Thoracic aorta endothelial cell (primary cell): Measurements from ENCODE around the gene JMJD7. TPM values are rescaled to one million over a fixed set of nuclear protein-coding genes. Genes with fewer than 3 reads are reported as not detected.

ENCODE experiments used
- small RNA-seq: library from RNA; depleted of rRNA; stranded (forward); fragments of <200 nt; gene quantifications from one replicate; pipeline ENCODE3, GENCODE V24; 2012
- total RNA-seq: library from RNA; depleted of rRNA; stranded (reverse); fragments of >200 nt; gene quantifications from 2 replicates; pipeline ENCODE4 v1.2.3, GENCODE V29; 2012

JMJD7 gene
- total RNA-seq, result 2.7 and 2.9 TPM in 2 replicates

GRCh38 chr15:41827880-41828806 lies at the start of gene JMJD7:
JMJD7 (plus strand) TSS chr15:41828092; CDS start chr15:41828125, 33 bp downstream.

DNA sequence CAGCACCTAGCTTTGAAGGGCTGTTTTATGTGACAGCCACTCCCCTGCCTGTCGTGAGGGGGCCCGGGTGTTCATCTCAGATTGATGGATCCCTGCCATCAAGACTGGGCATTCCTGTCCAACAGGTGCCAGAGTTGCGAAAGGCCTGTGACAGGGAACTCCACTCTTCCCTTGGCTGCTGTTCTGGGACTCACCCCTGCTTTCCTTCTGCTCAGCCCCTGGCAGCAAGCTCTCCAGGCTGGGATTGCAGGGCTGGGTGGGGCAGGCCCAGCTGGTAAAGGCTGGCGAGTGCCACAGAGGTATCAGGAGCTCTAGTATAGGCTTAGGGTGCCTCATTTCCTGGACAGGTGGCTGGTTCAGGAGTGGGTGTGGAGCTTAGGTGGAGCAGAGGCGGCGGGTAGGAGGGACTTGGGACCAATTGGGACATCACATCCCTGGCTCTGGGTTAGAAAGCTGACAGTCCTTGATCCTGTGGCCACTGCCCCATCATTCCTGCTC lies 10.6 kb downstream of the JMJD7 start, which contains the start of gene PLA2G4B:
PLA2G4B (plus strand) TSS at position 448 of the 498 bp plus-strand sequence. CDS start 67 bp downstream, outside the sequence.

Small RNA genes lying within 50 kb of the gene (small RNA-seq; reads per million reads assigned to genes)
- not detected for gene JMJD7-PLA2G4B
- gene MIR4310, result not detected
- gene RNA5SP393, result not detected

Other genes starting within 250 kb of the JMJD7 start
- 46.3 and 50.0 TPM in 2 replicates for gene MGA, start 167.7 kb upstream of the JMJD7 start, total RNA-seq
- 35.5 and 51.5 TPM in 2 replicates for gene MAPKBP1, start 53.6 kb upstream of the JMJD7 start, total RNA-seq
- gene PLA2G4B, start 10.8 kb downstream of the JMJD7 start, total RNA-seq, result 0.40 and 0.65 TPM in 2 replicates
- 8.5 TPM in 2 replicates for gene SPTBN5, start 66.0 kb downstream of the JMJD7 start, total RNA-seq
- gene EHD4, start 144.5 kb downstream of the JMJD7 start, total RNA-seq, result 140 and 173 TPM in 2 replicates
- not detected in 2 replicates for gene PLA2G4E, start 192.9 kb downstream of the JMJD7 start, total RNA-seq